GM18498 (cell line): ENCODE measurements around the gene RTN4IP1.

ENCODE experiments used
- ATAC-seq: cut with Tn5 transposase; IDR thresholded peaks from one replicate; pipeline ENCODE4 v1.9.1; 2021; ENCODE audit warnings: mild to moderate bottlenecking, moderate library complexity; ENCODE audit not compliant: unreplicated experiment

The RTN4IP1 gene

DNA sequence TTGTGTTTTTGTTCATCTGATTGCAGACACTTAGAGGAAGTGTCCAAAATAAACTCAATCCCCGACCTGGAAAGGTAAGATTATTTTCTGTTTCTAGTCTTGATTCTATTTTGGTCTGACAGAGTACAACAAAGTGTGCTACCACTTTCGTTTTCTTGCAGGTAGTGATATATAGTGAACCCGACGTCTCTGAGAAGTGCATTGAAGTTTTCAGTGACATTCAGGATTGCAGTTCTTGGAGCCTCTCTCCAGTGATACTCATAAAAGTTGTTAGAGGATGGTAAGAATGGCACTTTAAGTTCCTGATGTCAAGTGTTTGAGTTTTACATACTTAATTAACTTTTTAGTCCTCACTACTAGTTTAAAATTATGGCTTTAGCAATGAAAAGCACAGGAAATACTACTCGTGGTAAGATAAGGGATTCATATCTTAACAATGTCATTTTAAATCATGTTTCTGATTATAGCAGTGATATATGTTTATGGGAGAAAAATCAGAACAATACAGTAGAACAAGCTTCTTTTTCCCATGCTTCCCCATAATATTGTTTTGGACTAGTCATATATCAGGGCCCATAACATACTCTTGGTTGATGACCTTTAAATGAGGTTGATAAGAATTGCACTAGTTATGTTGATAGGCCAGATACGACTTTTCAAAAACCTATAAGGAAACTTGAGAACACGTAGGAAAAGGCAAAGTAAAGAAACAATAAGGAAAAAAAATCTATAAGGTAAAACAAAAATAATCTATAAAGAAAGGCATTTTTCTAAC, 104.0 kb downstream of the RTN4IP1 start:
- ATAC-seq: peak; percentile 47

DNA sequence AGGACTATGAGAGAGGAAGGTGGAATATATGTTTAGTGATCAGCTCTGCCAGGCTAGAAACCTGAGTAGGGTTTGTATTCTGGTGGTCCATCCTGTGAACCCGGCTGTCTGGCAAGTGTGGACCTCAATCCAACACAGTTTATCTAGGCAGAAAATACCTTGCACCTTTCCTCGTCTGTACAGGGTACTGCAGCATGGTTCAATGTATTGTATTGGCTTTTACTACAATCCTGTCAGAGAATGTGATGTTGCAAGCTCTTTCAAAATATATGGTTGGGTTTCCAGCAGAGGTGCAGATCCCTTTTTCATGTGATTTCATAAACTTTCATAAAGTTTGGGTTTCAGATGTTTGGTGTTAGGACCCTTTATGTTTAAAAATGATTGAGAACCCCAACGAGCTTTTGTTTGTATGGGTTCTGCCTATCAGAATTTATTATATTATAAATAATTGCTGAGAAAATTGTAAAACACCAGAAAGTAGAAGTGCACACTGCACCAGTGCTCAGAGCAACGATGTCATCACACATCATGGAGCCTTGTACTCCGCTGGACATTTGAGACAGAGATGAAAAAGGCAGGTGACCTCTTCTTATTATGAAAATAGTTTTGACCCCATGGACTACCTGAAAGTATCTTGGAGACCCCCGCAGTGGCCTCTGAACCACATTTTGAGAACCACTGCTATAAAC, 106.6 kb downstream of the RTN4IP1 start:
- no peak for ATAC-seq
